ENCODE data around the gene MMP21.

DNA sequence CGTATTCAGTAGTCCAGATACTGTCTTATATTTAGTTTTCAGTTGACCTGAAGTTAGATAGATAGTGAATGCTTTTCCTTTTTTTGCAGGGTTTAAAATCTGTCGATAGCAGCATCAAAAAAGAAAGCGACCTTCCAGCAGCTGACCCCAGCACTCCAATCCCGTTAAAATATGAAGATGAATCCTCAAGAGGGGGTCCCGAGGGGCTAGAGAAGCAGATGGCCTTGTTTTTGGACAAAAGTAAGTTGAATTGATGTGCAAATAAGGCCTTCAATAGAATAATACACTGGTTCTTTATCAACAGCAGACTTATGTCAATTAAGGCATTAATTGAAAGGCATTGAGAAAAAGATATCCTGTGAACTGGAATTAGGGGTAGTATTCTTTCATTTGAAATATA lies 37.4 kb downstream of the MMP21 start:
- TF ChIP-seq, protein P1, sequence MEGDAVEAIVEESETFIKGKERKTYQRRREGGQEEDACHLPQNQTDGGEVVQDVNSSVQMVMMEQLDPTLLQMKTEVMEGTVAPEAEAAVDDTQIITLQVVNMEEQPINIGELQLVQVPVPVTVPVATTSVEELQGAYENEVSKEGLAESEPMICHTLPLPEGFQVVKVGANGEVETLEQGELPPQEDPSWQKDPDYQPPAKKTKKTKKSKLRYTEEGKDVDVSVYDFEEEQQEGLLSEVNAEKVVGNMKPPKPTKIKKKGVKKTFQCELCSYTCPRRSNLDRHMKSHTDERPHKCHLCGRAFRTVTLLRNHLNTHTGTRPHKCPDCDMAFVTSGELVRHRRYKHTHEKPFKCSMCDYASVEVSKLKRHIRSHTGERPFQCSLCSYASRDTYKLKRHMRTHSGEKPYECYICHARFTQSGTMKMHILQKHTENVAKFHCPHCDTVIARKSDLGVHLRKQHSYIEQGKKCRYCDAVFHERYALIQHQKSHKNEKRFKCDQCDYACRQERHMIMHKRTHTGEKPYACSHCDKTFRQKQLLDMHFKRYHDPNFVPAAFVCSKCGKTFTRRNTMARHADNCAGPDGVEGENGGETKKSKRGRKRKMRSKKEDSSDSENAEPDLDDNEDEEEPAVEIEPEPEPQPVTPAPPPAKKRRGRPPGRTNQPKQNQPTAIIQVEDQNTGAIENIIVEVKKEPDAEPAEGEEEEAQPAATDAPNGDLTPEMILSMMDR (IDR thresholded peaks at IDR 0.05 in 8 of 11, conservative IDR thresholded peaks at IDR 0.05 in 3 of 11), result no peak
- TF ChIP-seq POLR2AphosphoS5 (IDR thresholded peaks at IDR 0.05), result no peak
- TF ChIP-seq POLR2A (IDR thresholded peaks at IDR 0.05), result no peak
